ENCODE results near the gene DIS3L.
"Not testable (repeated sequence)": the region's sequence is repeated elsewhere in the genome, so short reads cannot be mapped to it uniquely, and the experiment has no call there.

DIS3L gene

GRCh38 chr15:66278056-66278455, 15.3 kb upstream of the DIS3L start:
- DNase-seq (ENCODE audit: low spot score): no peak

- no peak for DNase-seq (ENCODE audit: low spot score)
Observed at GRCh38 chr15:66278671-66279070, 14.7 kb upstream of the DIS3L start.

GRCh38 chr15:66284271-66284670, 9.1 kb upstream of the DIS3L start:
- no peak for DNase-seq (ENCODE audit: low spot score)

- DNase-seq (ENCODE audit: low spot score): no peak
Observed at GRCh38 chr15:66285533-66286280, 7.7 kb upstream of the DIS3L start.

- peak; percentile 64 for DNase-seq (ENCODE audit: low spot score)
Observed at GRCh38 chr15:66287461-66288057, 5.8 kb upstream of the DIS3L start.

- DNase-seq (ENCODE audit: low spot score): no peak
Observed at GRCh38 chr15:66288093-66288492, 5.3 kb upstream of the DIS3L start.

- DNase-seq (ENCODE audit: low spot score): no peak
Observed at GRCh38 chr15:66288551-66289185, 4.7 kb upstream of the DIS3L start.

- no peak for DNase-seq (ENCODE audit: low spot score)
Observed at GRCh38 chr15:66290007-66290406, 3.4 kb upstream of the DIS3L start.

- DNase-seq (ENCODE audit: low spot score): no peak
Observed at GRCh38 chr15:66290518-66290917, 2.9 kb upstream of the DIS3L start.

- peak; percentile 35 for DNase-seq (ENCODE audit: low spot score)
Observed at GRCh38 chr15:66291816-66292570, 1.4 kb upstream of the DIS3L start.

GRCh38 chr15:66292571-66293418, 573 bp upstream of the DIS3L start:
- no peak for DNase-seq (ENCODE audit: low spot score)

GRCh38 chr15:66294157-66294931, 976 bp downstream of the DIS3L start:
- DNase-seq (ENCODE audit: low spot score): peak; percentile 97

- no peak for DNase-seq (ENCODE audit: low spot score)
Observed at GRCh38 chr15:66294932-66295235, 1.5 kb downstream of the DIS3L start.

- DNase-seq (ENCODE audit: low spot score): no peak
Observed at GRCh38 chr15:66296186-66296585, 2.8 kb downstream of the DIS3L start.

GRCh38 chr15:66298803-66299251, 5.5 kb downstream of the DIS3L start:
- DNase-seq (ENCODE audit: low spot score): no peak

- no peak for DNase-seq (ENCODE audit: low spot score)
Observed at GRCh38 chr15:66302489-66303278, 9.3 kb downstream of the DIS3L start.

GRCh38 chr15:66304425-66304824, 11.1 kb downstream of the DIS3L start:
- not testable (repeated sequence) for DNase-seq (ENCODE audit: low spot score)

- DNase-seq (ENCODE audit: low spot score): no peak
Observed at GRCh38 chr15:66306381-66306780, 13.0 kb downstream of the DIS3L start.

- no peak for DNase-seq (ENCODE audit: low spot score)
Observed at GRCh38 chr15:66308531-66308930, 15.2 kb downstream of the DIS3L start.

- DNase-seq (ENCODE audit: low spot score): no peak
Observed at GRCh38 chr15:66309828-66310227, 16.5 kb downstream of the DIS3L start.
